Measurements from ENCODE around the gene ARFRP1. TPM values are rescaled to one million over a fixed set of nuclear protein-coding genes. Genes with fewer than 3 reads are reported as not detected.
A peak's percentile ranks its signal among the peaks of the same experiment; 100 is the strongest.

Gene ARFRP1
- total RNA-seq, 1 experiment from 2014 or later: 71.2 TPM

DNA sequence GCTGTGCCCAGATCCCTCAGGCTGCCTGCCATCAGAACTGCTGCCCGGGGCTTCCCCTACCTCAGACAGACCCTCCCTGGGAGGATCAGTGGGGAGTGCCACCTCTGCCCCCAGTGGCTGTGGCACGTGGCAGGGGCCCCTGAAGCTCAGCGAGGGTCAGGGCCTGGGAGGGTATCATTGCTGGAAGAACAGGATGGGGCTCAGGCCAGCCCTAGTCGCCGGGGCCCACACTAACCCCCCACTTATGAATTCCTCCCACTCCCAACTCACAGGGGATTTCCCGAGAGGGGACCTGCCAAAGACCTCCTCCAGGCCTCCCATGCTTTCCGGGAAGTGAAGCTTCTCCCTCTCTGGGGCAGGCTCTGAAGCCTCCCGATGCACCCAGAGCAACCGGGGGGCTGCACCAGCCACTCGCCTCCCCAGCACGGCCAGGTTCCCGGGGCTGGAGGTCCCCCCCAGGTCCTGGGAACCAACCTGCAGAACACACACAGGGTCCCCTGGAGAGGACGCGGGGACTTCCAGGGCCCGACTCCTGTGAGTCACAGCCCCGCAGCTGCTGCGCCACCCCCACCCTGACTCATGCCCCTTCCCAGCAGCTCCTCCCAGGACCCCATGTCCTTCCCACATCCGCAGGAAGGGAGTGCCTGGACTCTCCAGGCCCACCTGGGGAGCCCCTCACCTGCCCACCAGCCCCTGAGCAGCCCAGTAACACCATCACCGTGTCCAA, 8.9 kb downstream of the ARFRP1 start:
- ChIA-PET CTCF (interaction anchor here (0.6 kb wide), 1 partner anchor 340 kb away, joined by 3 read pairs; no protein-coding TSS in a partner anchor), POLR2A (ENCODE audit: unreplicated experiment) (interaction anchor here (0.6 to 1.2 kb wide), 6 partner anchors 10 to 175 kb away, joined by 3 to 7 read pairs (median 3); no protein-coding TSS in a partner anchor)
- H3K9me3 ChIP-seq (ENCODE audit: low read length): no peaks in the 10 kb centered on the region
- TF ChIP-seq EZH2 (IDR thresholded peaks at IDR 0.05; ENCODE audit: low read length, unreplicated experiment) (no peak), EZH2phosphoT487 (IDR thresholded peaks at IDR 0.05; ENCODE audit: borderline replicate concordance, low read length) (no peak)
- TF ChIP-seq, protein P1, sequence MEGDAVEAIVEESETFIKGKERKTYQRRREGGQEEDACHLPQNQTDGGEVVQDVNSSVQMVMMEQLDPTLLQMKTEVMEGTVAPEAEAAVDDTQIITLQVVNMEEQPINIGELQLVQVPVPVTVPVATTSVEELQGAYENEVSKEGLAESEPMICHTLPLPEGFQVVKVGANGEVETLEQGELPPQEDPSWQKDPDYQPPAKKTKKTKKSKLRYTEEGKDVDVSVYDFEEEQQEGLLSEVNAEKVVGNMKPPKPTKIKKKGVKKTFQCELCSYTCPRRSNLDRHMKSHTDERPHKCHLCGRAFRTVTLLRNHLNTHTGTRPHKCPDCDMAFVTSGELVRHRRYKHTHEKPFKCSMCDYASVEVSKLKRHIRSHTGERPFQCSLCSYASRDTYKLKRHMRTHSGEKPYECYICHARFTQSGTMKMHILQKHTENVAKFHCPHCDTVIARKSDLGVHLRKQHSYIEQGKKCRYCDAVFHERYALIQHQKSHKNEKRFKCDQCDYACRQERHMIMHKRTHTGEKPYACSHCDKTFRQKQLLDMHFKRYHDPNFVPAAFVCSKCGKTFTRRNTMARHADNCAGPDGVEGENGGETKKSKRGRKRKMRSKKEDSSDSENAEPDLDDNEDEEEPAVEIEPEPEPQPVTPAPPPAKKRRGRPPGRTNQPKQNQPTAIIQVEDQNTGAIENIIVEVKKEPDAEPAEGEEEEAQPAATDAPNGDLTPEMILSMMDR (conservative IDR thresholded peaks at IDR 0.05; ENCODE audit: low read depth, low read length): no peak
- H2AFZ ChIP-seq (ENCODE audit: low read length): peak overlapping the region; percentile 48; the same call in 1 of the 2 replicates
- H3K9me2 ChIP-seq (replicated peaks; ENCODE audit: low read length): no peaks in the 10 kb centered on the region
- no TSS peak for BruUV-seq (replicated peaks)
- DNase-seq: peak; percentile 90
- intact Hi-C loops (cut with micrococcal nuclease): no loop called here
- peak overlapping the region; percentile 89 for H3K4me2 ChIP-seq (ENCODE audit: low read length)
- H4K20me1 ChIP-seq (ENCODE audit: low read length): no peaks in the 10 kb centered on the region
- H3F3A ChIP-seq (ENCODE audit: low read length, unreplicated experiment): no peaks in the 10 kb centered on the region
- H3K27ac ChIP-seq (ENCODE audit: low read length): peak overlapping the region; percentile 95
- peaks cover 39% of the 10 kb centered on the region for H3K4me1 ChIP-seq (ENCODE audit: insufficient read depth, low read length)
- H3K79me2 ChIP-seq (ENCODE audit: low read length): 0 out of 2 replicates have a peak, but pooled peaks cover 7% of the 10 kb centered on the region
- peak overlapping the region; percentile 79 for H3K9ac ChIP-seq (ENCODE audit: low read length)
- peak overlapping the region; percentile 63; the same call in 1 of the 2 replicates for H3K4me3 ChIP-seq (ENCODE audit: low read length)
- H3K27me3 ChIP-seq (ENCODE audit: low read length): no peaks in the 10 kb centered on the region
- ATAC-seq: peak; percentile 47
- H3K36me3 ChIP-seq (ENCODE audit: low read depth, low read length): 0 out of 2 replicates have a peak, but pooled peaks cover 4% of the 10 kb centered on the region

DNA sequence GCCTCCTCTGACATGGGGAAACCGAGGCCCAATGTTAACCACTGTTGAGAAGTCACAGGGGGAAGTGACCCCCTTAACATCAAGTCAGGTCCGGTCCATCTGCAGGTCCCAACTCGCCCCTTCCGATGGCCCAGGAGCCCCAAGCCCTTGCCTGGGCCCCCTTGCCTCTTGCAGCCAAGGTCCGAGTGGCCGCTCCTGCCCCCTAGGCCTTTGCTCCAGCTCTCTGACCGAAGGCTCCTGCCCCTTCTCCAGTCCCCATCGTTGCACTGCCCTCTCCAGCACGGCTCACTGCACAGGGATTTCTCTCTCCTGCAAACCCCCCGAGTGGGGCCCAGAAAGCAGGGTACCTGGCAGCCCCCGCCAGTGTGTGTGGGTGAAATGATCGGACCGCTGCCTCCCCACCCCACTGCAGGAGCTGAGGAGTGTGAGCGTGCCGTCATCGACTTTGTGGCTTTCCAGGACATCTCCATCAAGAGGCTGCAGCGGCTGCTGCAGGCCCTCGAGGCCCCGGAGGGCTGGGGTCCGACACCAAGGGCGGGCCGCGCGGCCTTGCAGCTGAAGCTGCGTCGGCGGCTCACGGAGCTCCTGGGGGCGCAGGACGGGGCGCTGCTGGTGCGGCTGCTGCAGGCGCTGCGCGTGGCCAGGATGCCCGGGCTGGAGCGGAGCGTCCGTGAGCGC, 9.8 kb downstream of the ARFRP1 start:
- no peak for ATAC-seq
- Histone ChIP-seq H3K36me3 (ENCODE audit: low read depth, low read length) (0 out of 2 replicates have a peak, but pooled peaks cover 4% of the 10 kb centered on the region), H3K79me2 (ENCODE audit: low read length) (0 out of 2 replicates have a peak, but pooled peaks cover 7% of the 10 kb centered on the region), H3K4me2 (ENCODE audit: low read length) (peak overlapping the region; percentile 89), H3K4me3 (ENCODE audit: low read length) (peak overlapping the region; percentile 63), H4K20me1 (ENCODE audit: low read length) (no peaks in the 10 kb centered on the region), H3K9me2 (replicated peaks; ENCODE audit: low read length) (no peaks in the 10 kb centered on the region), H2AFZ (ENCODE audit: low read length) (no peak overlapping the region), H3K9me3 (ENCODE audit: low read length) (no peaks in the 10 kb centered on the region), H3K27ac (ENCODE audit: low read length) (peak overlapping the region; percentile 95), H3K9ac (ENCODE audit: low read length) (peak overlapping the region; percentile 79), H3F3A (ENCODE audit: low read length, unreplicated experiment) (no peaks in the 10 kb centered on the region), H3K27me3 (ENCODE audit: low read length) (no peaks in the 10 kb centered on the region), H3K4me1 (ENCODE audit: insufficient read depth, low read length) (peaks cover 39% of the 10 kb centered on the region)
- POLR2A ChIA-PET (ENCODE audit: unreplicated experiment): interaction anchor here (0.6 to 1.2 kb wide), 2 partner anchors 43 to 56 kb away, joined by 3 to 7 read pairs; no protein-coding TSS in a partner anchor
- no TSS peak for BruUV-seq (replicated peaks)
- intact Hi-C loops (cut with micrococcal nuclease): no loop called here
- no peak for TF ChIP-seq EZH2phosphoT487 (IDR thresholded peaks at IDR 0.05; ENCODE audit: borderline replicate concordance, low read length)
- DNase-seq: no peak
- CTCF ChIA-PET: no interaction called here

DNA sequence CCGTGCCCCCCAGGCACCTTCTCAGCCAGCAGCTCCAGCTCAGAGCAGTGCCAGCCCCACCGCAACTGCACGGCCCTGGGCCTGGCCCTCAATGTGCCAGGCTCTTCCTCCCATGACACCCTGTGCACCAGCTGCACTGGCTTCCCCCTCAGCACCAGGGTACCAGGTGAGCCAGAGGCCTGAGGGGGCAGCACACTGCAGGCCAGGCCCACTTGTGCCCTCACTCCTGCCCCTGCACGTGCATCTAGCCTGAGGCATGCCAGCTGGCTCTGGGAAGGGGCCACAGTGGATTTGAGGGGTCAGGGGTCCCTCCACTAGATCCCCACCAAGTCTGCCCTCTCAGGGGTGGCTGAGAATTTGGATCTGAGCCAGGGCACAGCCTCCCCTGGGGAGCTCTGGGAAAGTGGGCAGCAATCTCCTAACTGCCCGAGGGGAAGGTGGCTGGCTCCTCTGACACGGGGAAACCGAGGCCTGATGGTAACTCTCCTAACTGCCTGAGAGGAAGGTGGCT, 10.4 kb downstream of the ARFRP1 start:
- peak; percentile 21 for DNase-seq
- no TSS peak for BruUV-seq (replicated peaks)

More for the DNA sequence above, 10.4 kb downstream of the ARFRP1 start:
- H3K79me2 ChIP-seq (ENCODE audit: low read length): 0 out of 2 replicates have a peak, but pooled peaks cover 7% of the 10 kb centered on the region
- H3K36me3 ChIP-seq (ENCODE audit: low read depth, low read length): 0 out of 2 replicates have a peak, but pooled peaks cover 4% of the 10 kb centered on the region
- POLR2A ChIA-PET (ENCODE audit: unreplicated experiment): no interaction called here
- H3K4me3 ChIP-seq (ENCODE audit: low read length): peak overlapping the region; percentile 63
- no peaks in the 10 kb centered on the region for H3F3A ChIP-seq (ENCODE audit: low read length, unreplicated experiment)
- no peak overlapping the region for H2AFZ ChIP-seq (ENCODE audit: low read length)
- peak; percentile 8 for ATAC-seq
- no peaks in the 10 kb centered on the region for H3K9me3 ChIP-seq (ENCODE audit: low read length)
- H3K27me3 ChIP-seq (ENCODE audit: low read length): no peaks in the 10 kb centered on the region
- no peaks in the 10 kb centered on the region for H4K20me1 ChIP-seq (ENCODE audit: low read length)
- TF ChIP-seq EZH2phosphoT487 (IDR thresholded peaks at IDR 0.05; ENCODE audit: borderline replicate concordance, low read length): no peak
- TF ChIP-seq EZH2 (IDR thresholded peaks at IDR 0.05; ENCODE audit: low read length, unreplicated experiment): no peak
- TF ChIP-seq, protein P1 (conservative IDR thresholded peaks at IDR 0.05; ENCODE audit: low read depth, low read length): no peak
- H3K4me2 ChIP-seq (ENCODE audit: low read length): peak overlapping the region; percentile 89
- H3K9me2 ChIP-seq (replicated peaks; ENCODE audit: low read length): no peaks in the 10 kb centered on the region
- H3K27ac ChIP-seq (ENCODE audit: low read length): peak overlapping the region; percentile 95
- H3K4me1 ChIP-seq (ENCODE audit: insufficient read depth, low read length): peaks cover 39% of the 10 kb centered on the region
- intact Hi-C loops (cut with micrococcal nuclease): no loop called here
- H3K9ac ChIP-seq (ENCODE audit: low read length): peak overlapping the region; percentile 79
- CTCF ChIA-PET: interaction anchor here (0.9 kb wide), 1 partner anchor 160 kb away, joined by 3 read pairs; no protein-coding TSS in a partner anchor

Data from PC-3 (cell line).